Astrocyte of the cerebellum (primary cell): Measurements from ENCODE around the gene HCN4.

Experiments used
- DNase-seq: peaks from one replicate; pipeline ENCODE4 v3.0.0-alpha.2; 2011; ENCODE audit warnings: low read depth
- H3K4me3 ChIP-seq: 2 replicates; pipeline ENCODE4 v1.5.1; 2011; ENCODE audit warnings: mild to moderate bottlenecking, low read depth, low read length, moderate library complexity
- CTCF ChIP-seq: IDR thresholded peaks from 2 replicates; pipeline ENCODE4 v1.5.1; 2012; ENCODE audit warnings: low read length, low read depth, moderate library complexity, mild to moderate bottlenecking; ENCODE audit errors: missing control alignments
- in situ Hi-C: cut with HindIII; loops from 2 replicates; pipeline ENCODE4 v1.10.0; 2017; ENCODE audit warnings: low sequenced_read_pairs

The HCN4 gene

DNA sequence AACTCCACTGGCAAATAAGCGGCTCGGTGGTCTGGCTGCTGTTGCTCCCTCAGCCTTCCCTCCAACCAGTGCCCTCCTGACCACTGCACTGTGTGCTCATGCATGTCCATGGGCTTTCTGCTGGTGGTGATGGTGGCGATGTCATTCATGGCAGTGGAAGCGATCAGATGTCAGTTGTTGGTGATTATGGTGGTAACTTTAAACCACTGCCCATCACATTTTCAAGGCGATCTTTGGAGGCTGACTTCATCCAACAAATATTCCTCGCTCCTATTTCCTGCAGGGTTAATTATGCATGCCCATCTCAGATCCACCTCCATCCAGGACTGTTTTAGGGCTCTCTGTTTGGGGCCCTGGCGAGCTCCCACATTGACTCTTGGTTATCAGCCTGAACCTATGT is 13.4 kb upstream of the HCN4 start:
- DNase-seq = no peak
- H3K4me3 ChIP-seq = no peak overlapping the region
- in situ Hi-C loops = no loop called here
- TF ChIP-seq CTCF = no peak

DNA sequence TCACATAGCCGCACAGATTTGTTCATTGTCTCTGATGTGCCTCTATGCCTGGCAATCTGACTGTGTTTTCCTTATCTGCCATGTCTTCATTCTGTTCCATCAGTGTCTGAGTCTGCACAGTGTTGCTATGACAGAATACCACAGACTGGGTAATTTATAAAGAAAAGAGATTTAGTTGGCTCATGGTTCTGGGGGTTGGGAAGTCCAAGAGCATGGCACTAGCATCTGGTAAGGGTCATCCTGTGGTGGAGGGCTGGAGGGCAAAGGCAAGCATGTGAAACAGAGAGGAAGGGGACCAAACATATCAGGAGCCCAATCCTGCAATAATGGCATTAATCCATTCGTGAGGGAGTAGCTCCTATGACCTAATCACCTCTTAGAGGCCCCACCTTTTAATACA is 11.9 kb upstream of the HCN4 start:
- no peak for DNase-seq
- TF ChIP-seq CTCF = no peak
- no peak overlapping the region for H3K4me3 ChIP-seq
- in situ Hi-C loops = no loop called here

DNA sequence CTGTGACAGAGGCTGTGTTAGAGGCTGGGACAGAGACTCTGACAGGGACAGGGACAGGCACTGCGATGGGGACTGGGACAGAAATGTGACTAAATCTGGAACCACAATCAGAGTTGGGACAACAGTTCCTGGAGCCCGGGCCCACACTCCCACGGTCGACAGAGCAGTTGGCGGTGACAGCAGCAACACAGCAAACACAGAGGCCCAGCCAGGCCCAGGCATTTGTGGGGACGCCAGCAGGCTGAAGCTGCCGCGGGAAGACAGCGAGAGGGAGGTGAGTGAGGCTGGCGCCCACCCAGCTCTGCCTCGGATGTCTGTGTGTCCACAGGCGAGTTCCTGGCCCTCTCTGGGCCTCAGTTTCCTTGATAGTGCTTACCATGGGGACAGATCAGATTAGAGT is 9.3 kb upstream of the HCN4 start:
- no peak overlapping the region for H3K4me3 ChIP-seq
- TF ChIP-seq CTCF = no peak
- in situ Hi-C loops = no loop called here
- DNase-seq = no peak

DNA sequence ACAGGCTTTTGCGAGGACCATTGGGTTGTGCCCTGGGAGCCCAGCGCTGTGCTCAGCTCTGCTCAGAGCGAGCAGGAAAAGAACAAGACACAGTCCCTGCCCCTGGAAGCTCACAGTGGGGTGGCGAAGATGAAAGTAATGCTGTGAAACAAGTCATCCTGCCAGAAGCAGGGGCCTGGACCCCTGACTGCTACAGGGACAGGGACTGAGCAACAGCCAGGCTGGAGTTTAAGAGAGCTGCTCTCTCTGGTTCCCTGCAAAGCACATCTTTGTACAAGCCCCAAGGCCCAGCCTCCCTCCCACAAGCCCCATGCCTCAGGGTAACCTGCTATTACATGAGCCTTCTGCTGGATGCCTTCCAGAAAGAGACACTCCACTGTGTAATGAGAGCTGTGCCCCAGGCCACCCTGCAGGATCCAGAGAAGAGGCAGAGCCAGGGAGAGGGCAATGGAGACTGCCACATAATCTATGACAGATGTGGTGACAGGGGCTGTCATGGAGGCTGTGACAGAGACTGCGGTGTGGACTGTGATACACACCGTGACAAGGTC is 7.1 kb upstream of the HCN4 start:
- no peak for TF ChIP-seq CTCF
- DNase-seq = no peak
- in situ Hi-C loops = no loop called here

GRCh38 chr15:73375012-73375411 is 6.3 kb upstream of the HCN4 start:
- in situ Hi-C loops = no loop called here
- no peak for TF ChIP-seq CTCF
- no peak for DNase-seq
- H3K4me3 ChIP-seq = no peak overlapping the region

More for the DNA sequence above, 7.1 kb upstream of the HCN4 start:
- no peak overlapping the region for H3K4me3 ChIP-seq

DNA sequence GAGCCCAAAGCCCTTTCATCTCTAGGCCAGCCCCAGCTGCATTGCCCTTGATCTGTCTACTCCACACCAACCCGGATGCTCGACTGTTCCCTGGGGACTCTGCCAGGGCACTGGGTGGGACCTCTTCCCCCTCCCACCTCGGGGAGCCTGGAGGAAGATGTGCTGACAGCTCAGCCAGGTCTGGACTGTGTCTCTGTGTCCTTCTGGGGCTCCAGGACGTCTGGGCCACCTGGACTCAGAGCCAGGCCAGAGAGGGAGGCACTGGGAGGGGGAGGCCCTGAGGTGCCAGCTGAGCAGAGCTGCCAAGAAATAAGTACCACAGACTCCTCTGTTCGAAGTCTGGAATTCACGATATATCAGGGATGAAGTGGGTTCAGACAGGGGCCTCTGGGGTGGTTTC is 5.8 kb upstream of the HCN4 start:
- no peak for TF ChIP-seq CTCF

DNA sequence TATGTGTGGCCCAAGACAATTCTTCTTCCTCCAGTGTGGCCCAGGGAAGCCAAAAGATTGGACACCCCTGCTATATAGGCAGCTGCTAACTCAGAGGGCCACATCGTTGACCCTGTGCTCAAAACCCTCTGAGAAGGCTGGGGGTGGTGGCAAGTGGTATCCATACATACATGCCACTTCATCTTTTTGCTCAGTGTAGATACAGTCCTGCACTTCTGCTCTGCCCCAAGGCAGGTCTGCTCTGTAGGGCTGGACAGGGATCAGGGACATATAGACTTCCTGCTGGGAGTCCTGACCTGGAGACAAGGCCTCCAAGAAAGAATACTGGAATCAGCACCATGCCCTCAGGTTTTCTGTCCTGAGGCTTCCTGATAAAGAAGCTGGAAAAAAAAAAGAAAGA is 4.5 kb upstream of the HCN4 start:
- no peak for TF ChIP-seq CTCF
- in situ Hi-C loops = no loop called here
- DNase-seq = no peak
- no peak overlapping the region for H3K4me3 ChIP-seq

More for the DNA sequence above, 5.8 kb upstream of the HCN4 start:
- in situ Hi-C loops = no loop called here
- no peak for DNase-seq
- H3K4me3 ChIP-seq = no peak overlapping the region
